Brain microvascular endothelial cell (primary cell): ENCODE measurements around the gene C7orf57.

ENCODE experiments used
- DNase-seq: peaks from one replicate; pipeline ENCODE4 v3.0.0-alpha.2; 2020
- H3K27ac ChIP-seq: fragments of 250-450 bp; sonication (Bioruptor Pico); 2 replicates; pipeline ENCODE4 v1.5.1; 2020; ENCODE audit warnings: mild to moderate bottlenecking, moderate library complexity
- H3K27me3 ChIP-seq: fragments of 250-450 bp; sonication (Bioruptor Pico); replicated peaks from 2 replicates; pipeline ENCODE4 v1.5.1; 2020; ENCODE audit warnings: mild to moderate bottlenecking
- H3K36me3 ChIP-seq: fragments of 250-450 bp; sonication (Bioruptor Pico); replicated peaks from 2 replicates; pipeline ENCODE4 v1.5.1; 2020; ENCODE audit warnings: mild to moderate bottlenecking
- H3K4me3 ChIP-seq: 2 replicates; pipeline ENCODE4 v1.5.1; 2011; ENCODE audit warnings: low read depth, mild to moderate bottlenecking, control low read depth, low read length, moderate library complexity
- CTCF ChIP-seq: IDR thresholded peaks from 2 replicates; pipeline ENCODE4 v1.5.1; 2011; ENCODE audit warnings: low read depth, mild to moderate bottlenecking, moderate library complexity, low read length, control low read depth, inconsistent platforms; ENCODE audit errors: missing control alignments
- in situ Hi-C: cut with HindIII; loops from 2 replicates; pipeline ENCODE4 v1.10.0; 2017; ENCODE audit warnings: low sequenced_read_pairs, low pct_ligation_motif_present

The C7orf57 gene

GRCh38 chr7:48108959-48109847 lies 73.9 kb downstream of the C7orf57 start:
- H3K36me3 ChIP-seq: peaks cover 25% of the 10 kb centered on the region
- in situ Hi-C loops: loop anchor here (25.0 kb wide), 1 partner anchor 122 kb away; the partner anchor contains the start of gene HUS1
- no peak for DNase-seq
- H3K27me3 ChIP-seq: no peaks in the 10 kb centered on the region
- TF ChIP-seq CTCF: no peak
- no peak overlapping the region for H3K4me3 ChIP-seq
- no peak overlapping the region for H3K27ac ChIP-seq

- Histone ChIP-seq H3K36me3 (peaks cover 23% of the 10 kb centered on the region), H3K27me3 (no peaks in the 10 kb centered on the region), H3K4me3 (no peak overlapping the region), H3K27ac (no peak overlapping the region)
- DNase-seq: peak; percentile 44
- peak; percentile 100 for TF ChIP-seq CTCF
- in situ Hi-C loops: loop anchor here (25.0 kb wide), 1 partner anchor 123 kb away; the partner anchor contains the start of gene HUS1
These were observed 74.7 kb downstream of the C7orf57 start for GRCh38 chr7:48109848-48110663.

GRCh38 chr7:48110868-48111267 lies 75.5 kb downstream of the C7orf57 start:
- no peak for DNase-seq
- in situ Hi-C loops: loop anchor here (25.0 kb wide), 1 partner anchor 124 kb away; the partner anchor contains the start of gene HUS1
- Histone ChIP-seq H3K4me3 (no peak overlapping the region), H3K27ac (no peak overlapping the region), H3K27me3 (no peaks in the 10 kb centered on the region), H3K36me3 (peaks cover 22% of the 10 kb centered on the region)
- TF ChIP-seq CTCF: no peak
